Daoy (cell line): Measurements from ENCODE around the gene APLP1. TPM values are rescaled to one million over a fixed set of nuclear protein-coding genes. Genes with fewer than 3 reads are reported as not detected.
A peak's percentile ranks its signal among the peaks of the same experiment; 100 is the strongest.
"Not testable (repeated sequence)": the region's sequence is repeated elsewhere in the genome, so short reads cannot be mapped to it uniquely, and the experiment has no call there.

Source experiments
- DNase-seq: peaks from one replicate; pipeline ENCODE4 v3.0.0-alpha.2; 2015; ENCODE audit warnings: low read depth
- total RNA-seq: library from RNA; depleted of rRNA; stranded (reverse); fragments of >200 nt; shearing (Covaris generic); gene quantifications from 2 replicates; pipeline ENCODE4 v1.2.3, GENCODE V29; 2014; rRNA removed

The APLP1 gene
- total RNA-seq, result 2.5 and 6.5 TPM in 2 replicates

- DNase-seq, result peak; percentile 64
Observed at GRCh38 chr19:35868172-35868822, at the start of gene APLP1. Gene APLP1, plus strand, starts transcription at chr19:35868574. Its CDS starts 63 bp downstream, at chr19:35868637.

GRCh38 chr19:35822579-35822978 lies 45.8 kb upstream of the APLP1 start:
- peak; percentile 26 for DNase-seq

GRCh38 chr19:35824150-35824549 lies 44.2 kb upstream of the APLP1 start:
- no peak for DNase-seq

GRCh38 chr19:35828692-35829301 lies 39.6 kb upstream of the APLP1 start:
- peak; percentile 79 for DNase-seq

GRCh38 chr19:35830986-35831385 lies 37.4 kb upstream of the APLP1 start:
- no peak for DNase-seq

- DNase-seq, result no peak
Observed at GRCh38 chr19:35832054-35832453, 36.3 kb upstream of the APLP1 start.

GRCh38 chr19:35833972-35834371 lies 34.4 kb upstream of the APLP1 start:
- no peak for DNase-seq

- not testable (repeated sequence) for DNase-seq
Observed at GRCh38 chr19:35836096-35836495, 32.3 kb upstream of the APLP1 start.

- no peak for DNase-seq
Observed at GRCh38 chr19:35841961-35842595, 26.3 kb upstream of the APLP1 start.

- DNase-seq, result no peak
Observed at GRCh38 chr19:35842666-35843272, 25.6 kb upstream of the APLP1 start.

GRCh38 chr19:35843676-35844481 lies 24.5 kb upstream of the APLP1 start:
- peak; percentile 83 for DNase-seq

- DNase-seq, result no peak
Observed at GRCh38 chr19:35844482-35845214, 23.7 kb upstream of the APLP1 start.

GRCh38 chr19:35845215-35846037 lies 22.9 kb upstream of the APLP1 start:
- peak; percentile 43 for DNase-seq

GRCh38 chr19:35846038-35846668 lies 22.2 kb upstream of the APLP1 start:
- no peak for DNase-seq

GRCh38 chr19:35847911-35848310 lies 20.5 kb upstream of the APLP1 start:
- no peak for DNase-seq

GRCh38 chr19:35848486-35848885 lies 19.9 kb upstream of the APLP1 start:
- DNase-seq, result no peak

GRCh38 chr19:35848919-35849505 lies 19.4 kb upstream of the APLP1 start:
- no peak for DNase-seq

GRCh38 chr19:35851213-35852028 lies 17.0 kb upstream of the APLP1 start:
- DNase-seq, result no peak
